COLO668 (cell line): ENCODE data around the gene CFAP52.
"Not testable (repeated sequence)": the region's sequence is repeated elsewhere in the genome, so short reads cannot be mapped to it uniquely, and the experiment has no call there.

ENCODE experiments used
- DNase-seq: peaks from one replicate; lab custom pipeline; 2025; ENCODE audit not compliant: unreplicated experiment; lab: John Stamatoyannopoulos, UW

CFAP52 gene

GRCh38 chr17:9644910-9645751 is 68.7 kb downstream of the CFAP52 start, which contains the start of gene USP43:
Gene USP43 (plus strand): TSS chr17:9645517. CDS start chr17:9645633, 116 bp downstream.
- peak; percentile 69 for DNase-seq

DNA sequence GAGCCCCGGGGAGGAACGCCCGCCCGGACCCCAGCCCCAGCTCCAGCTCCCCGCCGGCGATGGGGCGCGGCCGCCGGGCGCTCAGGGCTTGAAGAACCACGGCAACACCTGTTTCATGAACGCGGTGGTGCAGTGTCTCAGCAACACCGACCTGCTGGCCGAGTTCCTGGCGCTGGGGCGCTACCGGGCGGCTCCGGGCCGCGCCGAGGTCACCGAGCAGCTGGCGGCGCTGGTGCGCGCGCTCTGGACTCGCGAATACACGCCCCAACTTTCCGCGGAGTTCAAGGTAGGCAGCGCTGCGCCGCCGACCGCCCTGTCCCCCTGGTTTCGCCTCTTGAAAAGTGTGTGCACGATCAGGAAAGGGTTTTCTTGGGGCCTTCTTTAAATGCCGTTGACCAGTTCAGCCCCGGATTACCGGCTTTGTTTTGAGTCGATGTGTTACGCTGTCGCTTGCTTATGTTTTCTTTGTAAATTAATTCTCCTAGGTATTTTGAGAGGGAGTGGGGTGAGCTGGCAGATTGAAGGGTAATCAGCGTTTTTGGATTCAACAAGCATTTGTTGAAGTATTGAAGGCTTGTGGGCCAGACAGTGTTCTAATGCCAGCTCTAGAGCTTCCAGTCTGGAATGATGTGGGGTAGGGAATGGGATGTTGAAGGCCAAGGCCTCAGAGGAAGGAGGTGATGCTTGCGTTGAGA is 69.6 kb downstream of the CFAP52 start:
- peak; percentile 74 for DNase-seq

GRCh38 chr17:9646546-9646885 is 70.1 kb downstream of the CFAP52 start:
- DNase-seq = no peak

DNA sequence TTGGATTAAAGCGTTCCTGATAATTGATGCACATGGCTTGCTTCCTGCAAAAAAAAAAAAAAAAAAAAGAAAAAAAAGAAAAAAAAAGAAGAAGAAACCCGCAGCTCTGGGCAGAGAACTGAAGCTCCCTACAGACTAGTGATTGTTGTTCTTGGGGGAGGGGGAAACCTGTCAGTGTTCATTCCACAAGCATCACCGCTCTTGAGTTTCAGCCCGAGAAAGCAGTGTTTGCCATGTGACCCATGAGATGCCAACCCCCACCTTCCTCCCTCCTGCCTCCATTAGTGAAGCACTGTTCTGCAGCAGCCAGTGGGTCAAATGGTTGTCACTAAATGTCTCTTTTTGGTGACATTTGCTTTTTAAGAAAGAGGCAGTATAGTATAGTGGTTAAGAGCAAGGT is 70.6 kb downstream of the CFAP52 start:
- peak; percentile 1 for DNase-seq

DNA sequence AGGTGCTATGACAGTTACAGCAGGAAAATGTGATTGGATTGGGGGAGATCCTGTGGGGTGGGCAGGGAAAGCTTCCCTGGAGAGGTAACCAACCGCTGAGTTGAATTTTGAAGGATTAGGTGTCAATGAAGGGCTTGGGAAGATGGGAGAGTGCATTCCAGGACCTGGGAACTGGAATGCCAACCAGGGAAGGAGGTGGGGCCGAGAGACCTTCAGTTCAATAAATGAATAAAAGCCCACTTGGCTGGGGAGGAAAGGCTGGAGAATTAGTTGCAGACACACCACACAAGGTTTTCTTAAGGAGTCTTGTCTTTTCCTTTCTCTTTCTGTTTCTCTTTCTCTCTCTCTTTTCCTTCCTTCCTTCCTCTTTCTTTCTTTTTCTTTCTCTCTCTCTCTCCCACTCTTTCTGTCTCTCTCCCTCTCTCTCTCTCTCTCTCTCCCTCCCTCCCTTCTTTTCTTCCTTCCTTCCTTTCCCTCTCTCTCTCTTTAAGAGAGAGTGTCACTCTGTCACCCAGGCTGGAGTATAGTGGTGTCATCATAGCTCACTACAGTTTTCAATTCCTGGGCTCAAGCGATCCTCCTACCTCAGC is 72.2 kb downstream of the CFAP52 start:
- DNase-seq = no peak

DNA sequence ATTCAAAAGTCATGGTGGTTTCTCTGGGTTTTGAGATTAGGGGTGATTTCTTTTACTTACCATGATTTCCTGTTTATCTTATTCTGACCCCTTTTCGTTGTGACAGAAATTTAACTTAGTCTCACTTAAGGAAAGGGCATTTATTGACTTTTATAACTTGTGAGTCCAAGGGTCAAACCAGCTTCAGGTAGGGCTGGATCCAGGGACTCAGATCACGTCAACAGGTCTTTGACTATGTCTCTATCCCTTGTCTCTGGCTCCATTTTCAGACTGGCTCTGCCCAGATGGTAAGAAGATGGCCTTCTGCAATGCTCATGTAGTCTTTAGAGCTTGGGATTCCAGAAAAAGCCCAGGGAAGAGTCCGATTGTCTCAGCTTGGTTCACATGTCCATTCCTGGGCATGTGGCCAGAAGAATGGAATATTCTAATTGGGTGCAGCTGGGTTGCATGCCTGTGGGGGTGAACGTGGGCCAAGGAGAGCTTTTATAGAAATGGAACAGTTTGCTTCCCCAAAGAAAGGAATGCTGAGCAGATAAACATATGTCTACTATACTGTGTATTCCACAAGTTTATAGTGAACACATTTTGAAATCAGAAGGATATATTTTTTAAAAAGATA is 82.3 kb downstream of the CFAP52 start:
- DNase-seq = no peak

GRCh38 chr17:9661027-9661426 is 84.6 kb downstream of the CFAP52 start:
- no peak for DNase-seq

GRCh38 chr17:9663511-9663910 is 87.1 kb downstream of the CFAP52 start:
- DNase-seq = not testable (repeated sequence)

DNA sequence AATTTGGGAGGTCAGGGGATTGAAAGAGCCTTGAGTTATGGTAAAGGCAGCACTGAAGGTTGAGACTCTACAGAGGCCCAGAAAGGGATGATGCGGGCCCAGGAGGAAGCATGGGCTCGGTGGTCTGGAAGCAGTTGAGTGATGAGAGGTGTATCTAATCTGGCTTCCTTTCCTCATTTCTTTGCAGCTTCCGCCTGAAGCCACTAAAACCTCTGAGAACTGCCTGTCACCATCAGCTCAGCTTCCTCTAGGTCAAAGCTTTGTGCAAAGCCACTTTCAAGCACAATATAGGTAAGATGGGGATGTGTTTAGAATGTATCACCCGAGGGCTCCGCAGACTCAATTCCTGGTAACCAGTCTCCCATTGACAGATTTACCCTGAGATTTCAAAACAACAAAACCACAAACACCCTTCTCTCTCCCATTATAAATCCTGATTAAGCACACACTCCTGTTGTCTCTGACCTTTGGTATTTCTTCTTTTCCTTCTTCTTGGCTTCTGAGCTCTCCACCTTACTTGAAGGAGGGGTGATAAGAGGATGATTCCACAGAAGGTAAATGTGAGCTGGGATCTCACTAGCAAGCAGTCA is 90.1 kb downstream of the CFAP52 start:
- no peak for DNase-seq

GRCh38 chr17:9668517-9668916 is 92.1 kb downstream of the CFAP52 start:
- DNase-seq = no peak

- no peak for DNase-seq
Observed at GRCh38 chr17:9669551-9670008, 93.1 kb downstream of the CFAP52 start.

DNA sequence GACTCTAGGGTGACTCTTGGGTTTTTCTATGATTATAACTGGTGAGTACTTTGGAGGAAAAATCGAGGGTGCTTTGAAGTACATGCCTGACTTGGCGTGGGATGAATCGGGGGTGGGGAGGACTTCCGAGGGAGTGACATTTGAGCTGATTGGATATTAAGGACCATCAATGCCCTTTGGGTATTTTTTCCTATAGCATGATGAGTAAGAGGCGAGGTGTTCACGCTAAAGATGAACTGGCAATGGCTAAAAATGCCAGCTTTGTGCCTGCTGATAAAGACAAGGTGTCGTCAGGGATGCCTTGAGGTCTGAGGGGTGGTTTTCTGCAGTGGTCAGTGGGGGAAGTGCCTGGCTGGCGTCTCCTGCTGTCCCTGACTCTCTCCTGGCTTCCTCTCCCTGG is 94.2 kb downstream of the CFAP52 start:
- DNase-seq = no peak

GRCh38 chr17:9671559-9671958 is 95.1 kb downstream of the CFAP52 start:
- DNase-seq = no peak

DNA sequence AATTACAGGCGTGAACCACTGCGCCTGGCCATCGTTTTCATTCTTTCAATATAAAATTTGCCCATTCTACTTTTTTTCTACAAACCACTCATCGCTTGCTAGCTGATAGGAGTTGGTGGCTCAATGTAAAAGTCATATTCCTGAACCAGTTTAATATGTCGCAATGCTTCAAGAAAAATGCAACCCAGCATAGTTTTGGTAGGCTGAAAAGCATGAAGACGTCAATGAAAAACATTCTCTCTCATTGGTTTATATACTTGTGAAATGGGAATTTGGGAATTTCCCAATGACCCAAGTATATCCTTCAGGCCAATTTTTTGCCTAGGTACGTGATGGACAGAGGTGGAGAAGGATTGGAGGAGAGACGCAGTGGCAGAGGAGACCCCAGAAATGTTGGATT is 95.8 kb downstream of the CFAP52 start:
- no peak for DNase-seq

- DNase-seq = no peak
Observed at GRCh38 chr17:9672691-9673090, 96.2 kb downstream of the CFAP52 start.

DNA sequence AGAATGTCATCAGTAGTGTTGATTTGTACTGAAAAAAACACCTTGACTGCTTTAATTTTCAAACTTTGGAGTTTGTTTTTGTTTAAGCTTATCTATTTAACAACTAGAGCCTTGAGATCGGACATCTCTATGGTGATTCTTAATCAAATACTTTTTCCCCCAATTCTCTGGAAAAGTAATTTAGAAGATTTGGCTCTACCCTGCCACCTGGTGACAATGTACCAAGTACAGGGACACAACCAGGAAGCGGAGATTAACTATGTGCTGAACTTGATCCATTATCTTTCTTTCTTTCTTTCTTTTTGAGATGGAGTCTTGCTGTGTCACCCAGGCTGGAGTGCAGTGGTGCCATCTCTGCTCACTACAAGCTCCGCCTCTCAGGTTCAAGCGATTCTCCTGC is 99.6 kb downstream of the CFAP52 start:
- no peak for DNase-seq

- DNase-seq = no peak
Observed at GRCh38 chr17:9676820-9677310, 100.4 kb downstream of the CFAP52 start.

DNA sequence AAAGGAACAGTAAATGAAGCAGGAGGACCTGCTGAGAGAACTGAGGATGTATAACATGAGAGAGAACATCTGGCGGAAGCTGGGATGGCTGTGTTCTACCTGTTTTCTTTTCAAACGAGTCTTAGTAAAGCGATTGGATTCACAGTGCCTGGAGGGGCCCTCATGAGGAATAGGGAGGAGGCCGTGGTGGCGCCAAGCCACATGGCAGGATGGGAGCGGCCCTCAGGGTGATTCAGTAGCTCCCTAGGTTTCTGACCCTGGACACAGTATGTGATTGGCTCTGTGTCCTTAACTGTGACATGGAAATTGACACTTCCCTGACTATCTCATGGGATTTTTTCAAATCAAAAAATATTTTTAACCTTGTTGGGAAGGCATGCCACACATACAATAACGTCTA is 101.0 kb downstream of the CFAP52 start:
- no peak for DNase-seq

GRCh38 chr17:9677896-9678295 is 101.5 kb downstream of the CFAP52 start:
- no peak for DNase-seq

- DNase-seq = no peak
Observed at GRCh38 chr17:9684955-9685621, 108.6 kb downstream of the CFAP52 start.
